ENCODE data around the gene IFT80. TPM values are rescaled to one million over a fixed set of nuclear protein-coding genes. Genes with fewer than 3 reads are reported as not detected.

IFT80 gene
- total RNA-seq, 1 experiment from 2014 or later: 26.3 TPM

DNA sequence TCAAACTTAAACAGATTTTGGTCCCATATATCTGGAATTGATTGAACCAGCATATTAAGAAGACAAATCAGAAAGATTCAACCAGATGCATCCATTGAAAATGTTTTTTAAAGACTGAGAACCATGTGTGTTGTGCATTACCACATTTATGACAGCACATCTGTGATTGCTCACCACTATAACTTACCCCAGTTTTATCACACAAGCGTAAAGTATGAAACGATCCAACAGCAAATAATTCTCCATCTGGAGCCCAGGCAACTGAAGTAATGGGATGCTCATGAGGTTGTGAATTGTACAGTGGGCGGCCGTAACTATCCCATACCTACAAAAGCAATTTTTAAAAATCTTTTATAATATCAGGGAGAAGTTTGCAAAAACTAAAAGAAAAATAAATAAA is 43.2 kb downstream of the IFT80 start:
- intact Hi-C loops (cut with micrococcal nuclease): no loop called here
- ATAC-seq: no peak
- no peaks in the 10 kb centered on the region for H3K36me3 ChIP-seq (ENCODE audit: control insufficient read depth in 1 of 2, insufficient read depth in 2 of 2, low read length in 2 of 2)
- H3K27ac ChIP-seq (ENCODE audit: low read depth, low read length): no peak overlapping the region
- H3K4me1 ChIP-seq (ENCODE audit: control insufficient read depth in 1 of 2, insufficient read depth in 2 of 2, low read length in 2 of 2): no peaks in the 10 kb centered on the region
- H4K20me1 ChIP-seq (ENCODE audit: insufficient read depth): no peaks in the 10 kb centered on the region
- ChIA-PET POLR2A (no interaction called here), CTCF (no interaction called here), RAD21 (ENCODE audit: low non-redundant PET in 1 of 2, low total read pairs in 2 of 2, uncharacterized antibody in 2 of 2, unreplicated experiment in 2 of 2) (no interaction called here)
- no peak overlapping the region for H3K4me2 ChIP-seq (ENCODE audit: low read length)
- H3K9ac ChIP-seq (ENCODE audit: low read length): no peak overlapping the region
- H2AFZ ChIP-seq (ENCODE audit: low read depth, low read length, poor library complexity, severe bottlenecking): no peak overlapping the region
- no peaks in the 10 kb centered on the region for H3K79me2 ChIP-seq (ENCODE audit: insufficient read depth, low read length)
- H3K4me3 ChIP-seq (replicated peaks in 1 of 2; ENCODE audit: low read depth in 1 of 2, low read length in 2 of 2): no peak overlapping the region
- H3K27me3 ChIP-seq (ENCODE audit: insufficient read depth, low read length): no peaks in the 10 kb centered on the region
- no peak for TF ChIP-seq ATF3 (IDR thresholded peaks at IDR 0.05)
- TF ChIP-seq SIN3A (IDR thresholded peaks at IDR 0.05; ENCODE audit: low read depth): no peak
- no TSS peak for BruUV-seq (replicated peaks)
- DNase-seq (ENCODE audit: low read depth, low spot score): no peak
- H3K9me2 ChIP-seq (ENCODE audit: insufficient read depth): no peaks in the 10 kb centered on the region
- H3K9me3 ChIP-seq (ENCODE audit: control insufficient read depth in 1 of 2, insufficient read depth in 1 of 2, low read depth in 1 of 2, low read length in 2 of 2): no peaks in the 10 kb centered on the region

GRCh38 chr3:160346511-160346910 is 52.5 kb downstream of the IFT80 start:
- H3K36me3 ChIP-seq (ENCODE audit: control insufficient read depth in 1 of 2, insufficient read depth in 2 of 2, low read length in 2 of 2): no peaks in the 10 kb centered on the region
- no peak for ATAC-seq
- no peak for TF ChIP-seq ATF3 (IDR thresholded peaks at IDR 0.05)
- TF ChIP-seq CBX3 (IDR thresholded peaks at IDR 0.05; ENCODE audit: low read depth): no peak
- TF ChIP-seq ZFX (IDR thresholded peaks at IDR 0.05): no peak
- no peak for TF ChIP-seq POLR2A (IDR thresholded peaks at IDR 0.05; ENCODE audit: borderline replicate concordance, extremely low read depth, insufficient read depth, insufficient read length)
- no peak overlapping the region for H3K27ac ChIP-seq (ENCODE audit: low read depth, low read length)
- CTCF ChIA-PET: no interaction called here
- H2AFZ ChIP-seq (ENCODE audit: low read depth, low read length, poor library complexity, severe bottlenecking): no peak overlapping the region
- POLR2A ChIA-PET: no interaction called here
- no peaks in the 10 kb centered on the region for H3K27me3 ChIP-seq (ENCODE audit: insufficient read depth, low read length)
- RAD21 ChIA-PET (ENCODE audit: low non-redundant PET in 1 of 2, low total read pairs in 2 of 2, uncharacterized antibody in 2 of 2, unreplicated experiment in 2 of 2): no interaction called here
- no peaks in the 10 kb centered on the region for H3K79me2 ChIP-seq (ENCODE audit: insufficient read depth, low read length)
- intact Hi-C loops (cut with micrococcal nuclease): no loop called here
- H3K9me2 ChIP-seq (ENCODE audit: insufficient read depth): no peaks in the 10 kb centered on the region
- H3K9me3 ChIP-seq (ENCODE audit: control insufficient read depth in 1 of 2, insufficient read depth in 1 of 2, low read depth in 1 of 2, low read length in 2 of 2): no peaks in the 10 kb centered on the region
- no peak overlapping the region for H3K4me3 ChIP-seq (replicated peaks in 1 of 2; ENCODE audit: low read depth in 1 of 2, low read length in 2 of 2)
- BruUV-seq (replicated peaks): no TSS peak
- H3K9ac ChIP-seq (ENCODE audit: low read length): no peak overlapping the region
- H3K4me2 ChIP-seq (ENCODE audit: low read length): no peak overlapping the region
- H3K4me1 ChIP-seq (ENCODE audit: control insufficient read depth in 1 of 2, insufficient read depth in 2 of 2, low read length in 2 of 2): no peaks in the 10 kb centered on the region
- no peak for DNase-seq (ENCODE audit: low read depth, low spot score)
- H4K20me1 ChIP-seq (ENCODE audit: insufficient read depth): no peaks in the 10 kb centered on the region

All from HCT116 (cell line).